ENCODE results near the gene TES.
A peak's percentile ranks its signal among the peaks of the same experiment; 100 is the strongest.

The TES gene

DNA sequence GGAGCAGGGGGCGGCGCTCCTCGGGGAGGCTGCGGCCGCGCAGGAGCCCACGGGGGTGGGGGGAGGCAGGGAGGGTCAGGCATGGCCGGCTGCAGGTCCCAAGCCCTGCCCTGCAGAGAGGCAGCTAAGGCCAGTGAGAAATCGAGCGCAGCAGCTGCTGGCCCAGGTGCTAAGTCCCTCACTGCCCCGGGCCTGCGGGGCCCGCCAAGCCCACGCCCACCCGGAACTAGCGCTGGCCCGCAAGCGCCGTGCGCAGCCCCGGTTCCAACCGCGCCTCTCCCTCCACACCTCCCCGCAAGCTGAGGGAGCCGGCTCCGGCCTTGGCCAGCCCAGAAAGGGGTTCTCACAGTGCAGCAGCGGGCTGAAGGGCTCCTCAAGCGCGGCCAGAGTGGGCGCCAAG is 28.3 kb upstream of the TES start:
- H3K27me3 ChIP-seq = no peaks in the 10 kb centered on the region
- H4K20me1 ChIP-seq = no peaks in the 10 kb centered on the region
- no peak overlapping the region for H3K4me3 ChIP-seq
- no peaks in the 10 kb centered on the region for H3K36me3 ChIP-seq
- TF ChIP-seq Cebpa-rat (IDR thresholded peaks at IDR 0.05) = no peak
- H3K9me3 ChIP-seq (replicated peaks in 1 of 11) = peaks cover 18 to 36% (median 27%) of the 10 kb centered on the region in 11 experiments; a peak in 21 of 22 replicates
- no peak overlapping the region for H3K4me2 ChIP-seq
- H3K27ac ChIP-seq = no peak overlapping the region
- no peaks in the 10 kb centered on the region for H3K4me1 ChIP-seq
- H3K9ac ChIP-seq = no peak overlapping the region

DNA sequence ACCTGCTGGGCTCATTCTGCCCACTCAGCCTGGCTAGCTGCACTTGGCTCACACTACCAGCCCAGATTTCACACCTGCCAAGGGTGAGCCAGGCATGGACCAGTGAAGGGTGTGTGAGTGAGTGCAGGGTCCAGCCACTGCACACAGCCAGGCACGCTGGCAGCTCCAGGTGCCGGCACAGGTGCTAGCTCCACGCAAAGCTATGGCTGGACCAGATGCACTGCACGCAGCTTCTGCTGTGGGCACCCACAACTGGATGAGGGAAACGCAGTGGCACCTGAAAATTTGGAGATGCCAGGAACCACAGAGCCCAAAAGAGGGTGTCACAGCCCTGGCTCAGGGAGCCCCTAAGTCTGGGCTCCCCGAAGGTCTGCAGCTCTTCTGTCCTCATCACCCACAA is 24.9 kb upstream of the TES start:
- Histone ChIP-seq H3K27ac (no peak overlapping the region), H3K4me1 (no peaks in the 10 kb centered on the region), H3K36me3 (no peaks in the 10 kb centered on the region), H3K9me3 (replicated peaks in 1 of 11) (peaks cover 28 to 50% (median 37%) of the 10 kb centered on the region in 11 experiments), H3K9ac (no peak overlapping the region), H3K4me3 (no peak overlapping the region), H4K20me1 (no peaks in the 10 kb centered on the region), H3K4me2 (no peak overlapping the region), H3K27me3 (no peaks in the 10 kb centered on the region)
- no peak for TF ChIP-seq Cebpa-rat (IDR thresholded peaks at IDR 0.05)

DNA sequence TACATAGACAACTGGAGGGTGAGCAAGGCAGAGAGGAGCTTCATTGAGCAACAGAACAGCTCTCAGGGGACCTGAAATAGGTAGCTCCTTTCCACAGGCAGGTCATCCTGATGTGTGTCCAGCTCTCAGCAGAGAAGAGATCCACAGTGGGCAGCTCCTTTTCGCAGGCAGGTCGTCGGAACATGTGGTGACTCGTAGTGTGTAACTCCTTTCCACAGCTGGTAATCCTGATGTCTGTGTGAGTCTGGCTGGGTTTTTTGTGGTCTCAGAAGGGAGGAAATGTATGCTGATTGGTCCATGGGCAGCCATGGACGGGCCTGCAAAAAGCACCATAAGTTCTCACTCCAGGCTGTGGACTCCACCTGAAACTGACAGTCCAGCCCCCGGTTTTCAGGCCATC is 24.4 kb upstream of the TES start:
- no peak overlapping the region for H3K4me2 ChIP-seq
- no peaks in the 10 kb centered on the region for H4K20me1 ChIP-seq
- peaks cover 28 to 52% (median 37%) of the 10 kb centered on the region in 11 experiments for H3K9me3 ChIP-seq (replicated peaks in 1 of 11)
- no peak overlapping the region for H3K4me3 ChIP-seq
- no peak for TF ChIP-seq Cebpa-rat (IDR thresholded peaks at IDR 0.05)
- no peaks in the 10 kb centered on the region for H3K4me1 ChIP-seq
- no peak overlapping the region for H3K9ac ChIP-seq
- no peak overlapping the region for H3K27ac ChIP-seq
- no peaks in the 10 kb centered on the region for H3K27me3 ChIP-seq
- no peaks in the 10 kb centered on the region for H3K36me3 ChIP-seq

DNA sequence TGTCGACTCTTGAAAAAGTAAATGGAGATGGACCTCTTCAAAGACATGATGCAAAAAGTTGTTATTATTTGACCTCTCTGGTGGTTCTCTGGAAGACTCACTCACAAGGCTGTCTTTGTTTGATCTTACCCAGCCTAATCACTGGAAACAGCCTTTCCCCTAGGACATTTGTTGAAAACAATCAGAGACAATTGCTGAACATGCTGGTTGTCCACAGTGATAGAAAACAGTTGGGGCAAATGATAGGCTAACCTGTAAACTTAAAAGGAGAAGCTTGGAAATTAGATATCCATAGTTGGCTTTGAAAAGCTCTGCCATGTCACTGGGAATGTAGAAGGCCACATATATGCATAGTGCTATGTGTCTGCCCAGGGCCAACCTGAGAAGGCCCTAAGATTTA is 22.9 kb upstream of the TES start:
- Histone ChIP-seq H3K4me1 (no peaks in the 10 kb centered on the region), H3K27ac (no peak overlapping the region), H3K9ac (no peak overlapping the region), H4K20me1 (no peaks in the 10 kb centered on the region), H3K4me2 (no peak overlapping the region), H3K36me3 (no peaks in the 10 kb centered on the region), H3K27me3 (no peaks in the 10 kb centered on the region), H3K4me3 (no peak overlapping the region), H3K9me3 (replicated peaks in 1 of 11) (peaks cover 28 to 48% (median 33%) of the 10 kb centered on the region in 11 experiments)
- no peak for TF ChIP-seq Cebpa-rat (IDR thresholded peaks at IDR 0.05)

DNA sequence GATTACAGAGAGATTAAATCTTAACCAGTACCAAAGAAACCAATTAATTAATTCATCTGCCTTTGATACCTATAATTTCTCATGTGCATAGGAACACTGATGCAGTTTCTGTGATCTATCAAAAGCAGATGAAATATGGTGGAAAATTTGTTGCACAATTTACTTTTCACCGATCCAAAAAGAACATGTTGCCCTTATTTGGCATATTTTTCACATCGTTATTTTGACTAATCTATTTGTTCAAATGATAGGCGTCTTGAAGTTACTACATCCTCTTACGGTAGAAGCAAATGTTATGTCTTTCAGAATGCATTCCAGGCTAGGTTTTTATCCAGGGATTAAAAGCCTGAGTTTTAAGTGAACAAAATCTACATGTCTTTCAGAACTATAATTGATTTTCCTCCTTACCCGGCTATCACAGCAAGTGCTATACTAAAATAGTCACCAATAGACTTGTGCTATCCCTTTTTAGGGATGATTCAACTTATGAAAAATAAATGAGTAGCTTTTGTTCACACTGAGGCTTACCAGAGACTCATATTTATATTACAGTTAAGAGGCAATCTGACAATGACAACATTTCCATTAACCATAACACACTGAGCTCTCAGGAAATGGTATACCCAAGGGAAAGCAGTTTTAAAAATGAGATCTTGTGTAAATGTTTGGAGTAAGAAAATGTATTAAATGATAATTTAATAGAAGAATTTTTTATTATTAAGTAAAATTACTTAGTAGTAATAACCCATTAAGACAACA is 16.8 kb upstream of the TES start:
- Histone ChIP-seq H3K27ac (no peak overlapping the region), H3K4me2 (peak overlapping the region in 7 of 11 experiments; percentile 3 to 57 (median 42); a peak in 11 of 22 replicates), H3K9ac (no peak overlapping the region), H4K20me1 (no peaks in the 10 kb centered on the region), H3K36me3 (no peaks in the 10 kb centered on the region), H3K9me3 (replicated peaks in 1 of 11) (peaks cover 0 to 5% (median 0%) of the 10 kb centered on the region in 11 experiments; a peak in 2 of 22 replicates), H3K4me3 (no peak overlapping the region), H3K27me3 (no peaks in the 10 kb centered on the region), H3K4me1 (peaks cover 0 to 14% (median 8%) of the 10 kb centered on the region in 10 experiments; a peak in 12 of 20 replicates)
- no peak for TF ChIP-seq Cebpa-rat (IDR thresholded peaks at IDR 0.05)

DNA sequence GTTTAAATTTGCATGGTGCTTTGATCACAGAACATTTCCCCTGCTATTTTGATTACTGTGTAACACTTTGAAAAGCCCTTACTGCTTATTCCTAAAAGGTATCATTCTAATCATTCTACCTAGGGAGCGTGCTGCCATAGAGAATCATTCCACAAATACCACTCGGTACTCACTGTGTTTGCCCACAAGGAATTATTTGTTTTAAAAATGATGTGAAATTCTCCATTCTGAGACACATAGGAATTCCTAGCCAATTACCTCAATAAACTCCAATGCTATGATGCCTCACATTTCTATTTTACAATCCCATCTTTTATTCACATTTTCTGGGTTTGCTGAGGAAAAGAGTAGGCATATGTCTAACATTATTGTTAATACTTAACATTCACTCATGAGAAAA is 16.2 kb upstream of the TES start:
- peaks cover 0 to 14% (median 8%) of the 10 kb centered on the region in 10 experiments; a peak in 12 of 20 replicates for H3K4me1 ChIP-seq
- H3K9me3 ChIP-seq (replicated peaks in 1 of 11) = peaks cover 0 to 4% (median 0%) of the 10 kb centered on the region in 11 experiments; a peak in 1 of 22 replicates
- peak overlapping the region in 5 of 11 experiments; percentile 36 to 57 (median 48); a peak in 7 of 22 replicates for H3K4me2 ChIP-seq
- no peak overlapping the region for H3K9ac ChIP-seq
- no peak for TF ChIP-seq Cebpa-rat (IDR thresholded peaks at IDR 0.05)
- H4K20me1 ChIP-seq = no peaks in the 10 kb centered on the region
- no peak overlapping the region for H3K4me3 ChIP-seq
- H3K27me3 ChIP-seq = no peaks in the 10 kb centered on the region
- H3K36me3 ChIP-seq = no peaks in the 10 kb centered on the region
- H3K27ac ChIP-seq = no peak overlapping the region

DNA sequence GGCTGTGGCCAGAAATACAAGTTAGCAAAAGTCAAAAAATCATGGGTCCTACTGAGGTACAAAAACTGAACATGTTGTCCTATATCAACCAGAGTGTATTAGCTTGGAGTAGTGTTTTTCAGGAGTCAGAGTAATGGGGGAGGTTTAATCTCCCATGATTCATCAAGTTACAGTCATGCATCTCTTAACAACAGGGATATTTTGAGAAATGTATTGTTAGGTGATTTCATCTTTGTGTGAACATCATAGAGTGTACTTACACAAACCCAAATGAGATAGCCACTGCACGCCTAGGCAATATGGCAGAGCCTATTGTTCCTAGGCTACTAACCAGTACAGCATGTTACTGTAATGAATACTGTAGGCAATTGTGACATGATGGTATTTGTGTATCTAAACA is 14.9 kb upstream of the TES start:
- Histone ChIP-seq H4K20me1 (no peaks in the 10 kb centered on the region), H3K27ac (no peak overlapping the region), H3K36me3 (no peaks in the 10 kb centered on the region), H3K9ac (no peak overlapping the region), H3K4me1 (peaks cover 0 to 14% (median 8%) of the 10 kb centered on the region in 10 experiments; a peak in 12 of 20 replicates), H3K4me2 (no peak overlapping the region), H3K4me3 (no peak overlapping the region), H3K9me3 (replicated peaks in 1 of 11) (0 out of 22 replicates have a peak, but pooled peaks cover 0 to 2% (median 0%) of the 10 kb centered on the region in 11 experiments), H3K27me3 (no peaks in the 10 kb centered on the region)
- no peak for TF ChIP-seq Cebpa-rat (IDR thresholded peaks at IDR 0.05)

DNA sequence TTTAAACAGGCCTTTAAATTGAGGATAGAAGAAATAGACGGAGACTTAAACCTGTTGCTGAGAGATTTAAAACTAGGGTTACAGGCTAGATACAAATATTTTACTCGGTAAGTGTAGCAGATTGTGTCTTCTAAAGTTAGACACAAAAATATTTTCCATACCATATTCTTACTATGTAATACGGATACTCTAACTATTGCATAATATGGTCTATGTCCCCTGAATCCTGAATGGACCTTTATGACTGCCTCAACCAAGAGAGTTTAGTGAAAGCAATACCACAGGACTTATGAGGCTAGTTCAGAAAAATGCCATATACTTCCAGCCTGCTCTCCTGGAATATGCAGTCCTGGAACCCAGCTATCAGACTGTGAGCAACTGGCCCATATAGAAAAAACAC is 13.4 kb upstream of the TES start:
- H3K36me3 ChIP-seq = no peaks in the 10 kb centered on the region
- H3K27me3 ChIP-seq = no peaks in the 10 kb centered on the region
- H3K4me3 ChIP-seq = no peak overlapping the region
- no peak overlapping the region for H3K27ac ChIP-seq
- H3K4me1 ChIP-seq = peaks cover 0 to 14% (median 8%) of the 10 kb centered on the region in 10 experiments; a peak in 12 of 20 replicates
- H3K4me2 ChIP-seq = no peak overlapping the region
- H4K20me1 ChIP-seq = no peaks in the 10 kb centered on the region
- H3K9ac ChIP-seq = no peak overlapping the region
- TF ChIP-seq Cebpa-rat (IDR thresholded peaks at IDR 0.05) = no peak
- H3K9me3 ChIP-seq (replicated peaks in 1 of 11) = no peaks in the 10 kb centered on the region

DNA sequence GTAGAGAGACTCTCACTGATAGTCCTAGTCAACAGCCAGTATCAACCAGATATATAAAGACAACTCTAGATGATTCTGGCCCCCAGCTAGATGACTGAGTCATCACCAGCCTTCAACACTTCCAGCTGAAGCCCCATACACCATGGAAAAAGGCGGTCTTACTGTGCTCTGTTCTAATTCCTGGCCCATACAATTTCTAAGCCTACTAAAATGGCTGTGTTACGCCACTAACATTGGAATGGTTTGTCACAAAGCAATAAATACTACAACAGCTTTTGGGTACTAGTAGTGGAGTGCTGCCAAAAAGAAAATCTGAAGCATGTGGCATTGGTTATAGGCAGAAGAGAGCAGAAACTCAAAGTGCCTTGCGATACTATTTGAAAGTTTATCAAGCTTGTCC is 13.0 kb upstream of the TES start:
- peaks cover 0 to 14% (median 8%) of the 10 kb centered on the region in 10 experiments; a peak in 13 of 20 replicates for H3K4me1 ChIP-seq
- H3K9ac ChIP-seq = no peak overlapping the region
- no peak overlapping the region for H3K4me2 ChIP-seq
- no peaks in the 10 kb centered on the region for H3K27me3 ChIP-seq
- H4K20me1 ChIP-seq = no peaks in the 10 kb centered on the region
- no peaks in the 10 kb centered on the region for H3K36me3 ChIP-seq
- H3K27ac ChIP-seq = no peak overlapping the region
- no peak for TF ChIP-seq Cebpa-rat (IDR thresholded peaks at IDR 0.05)
- H3K4me3 ChIP-seq = no peak overlapping the region
- H3K9me3 ChIP-seq (replicated peaks in 1 of 11) = no peaks in the 10 kb centered on the region

All from BLaER1 treated with 17β-estradiol and CSF1 and Interleukin-3, amounts not matched to agents 10 nM and 100 nM (cell line).